ENCODE measurements around the gene MRPS24.

DNA sequence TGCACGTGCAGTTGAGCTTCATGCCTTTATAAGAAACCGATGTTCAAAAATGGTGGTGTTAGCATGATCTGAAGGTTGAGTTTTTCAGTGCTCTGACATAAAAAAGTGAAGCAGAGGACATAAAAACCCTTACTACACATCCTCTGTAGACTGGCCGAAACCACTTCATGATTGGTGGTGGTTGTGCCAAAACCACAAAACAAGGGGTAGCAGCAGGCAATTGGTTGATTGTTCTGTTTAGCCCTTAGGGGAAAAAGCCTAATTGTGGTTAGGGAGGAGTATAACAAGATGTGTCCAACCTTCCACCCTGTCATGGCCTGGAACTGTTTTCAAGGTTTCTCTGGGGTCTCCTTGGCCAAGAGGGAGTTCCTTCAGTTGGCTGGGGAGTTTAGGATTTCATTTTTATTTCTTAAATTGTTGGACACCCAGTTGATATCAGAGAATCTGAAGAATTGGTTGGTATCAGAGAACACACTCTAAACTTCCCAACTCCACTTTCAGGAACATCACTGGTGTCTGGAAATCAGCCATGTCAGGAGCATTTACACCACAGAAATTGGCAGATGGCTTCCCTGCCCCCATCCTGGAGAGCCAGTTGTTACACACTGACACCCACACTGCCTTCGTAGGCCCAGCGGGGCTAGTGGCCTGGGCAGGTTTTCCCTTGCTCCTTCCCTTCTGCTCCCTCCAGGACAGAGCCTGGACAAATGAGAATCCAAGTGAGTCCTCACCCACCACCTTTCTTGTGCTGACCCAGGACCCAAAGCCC, 18.8 kb downstream of the MRPS24 start:
- TF ChIP-seq BHLHE40 (IDR thresholded peaks at IDR 0.05; ENCODE audit: low read length) (no peak), FOXP1 (IDR thresholded peaks at IDR 0.05) (no peak), FOXP1 (CRISPR knock-in tag; IDR thresholded peaks at IDR 0.05) (no peak), ESRRA (CRISPR knock-in tag; IDR thresholded peaks at IDR 0.05; ENCODE audit: low read depth) (no peak), PHB2 (IDR thresholded peaks at IDR 0.05; ENCODE audit: partially characterized antibody) (no peak), ZKSCAN1 (IDR thresholded peaks at IDR 0.05; ENCODE audit: low read length) (no peak), TAF1 (CRISPR knock-in tag; IDR thresholded peaks at IDR 0.05) (no peak), RELA (CRISPR knock-in tag; IDR thresholded peaks at IDR 0.05) (no peak), ARNTL (CRISPR knock-in tag; IDR thresholded peaks at IDR 0.05) (no peak), CHCHD3 (CRISPR knock-in tag; IDR thresholded peaks at IDR 0.05) (no peak)
- TF ChIP-seq, protein P1, sequence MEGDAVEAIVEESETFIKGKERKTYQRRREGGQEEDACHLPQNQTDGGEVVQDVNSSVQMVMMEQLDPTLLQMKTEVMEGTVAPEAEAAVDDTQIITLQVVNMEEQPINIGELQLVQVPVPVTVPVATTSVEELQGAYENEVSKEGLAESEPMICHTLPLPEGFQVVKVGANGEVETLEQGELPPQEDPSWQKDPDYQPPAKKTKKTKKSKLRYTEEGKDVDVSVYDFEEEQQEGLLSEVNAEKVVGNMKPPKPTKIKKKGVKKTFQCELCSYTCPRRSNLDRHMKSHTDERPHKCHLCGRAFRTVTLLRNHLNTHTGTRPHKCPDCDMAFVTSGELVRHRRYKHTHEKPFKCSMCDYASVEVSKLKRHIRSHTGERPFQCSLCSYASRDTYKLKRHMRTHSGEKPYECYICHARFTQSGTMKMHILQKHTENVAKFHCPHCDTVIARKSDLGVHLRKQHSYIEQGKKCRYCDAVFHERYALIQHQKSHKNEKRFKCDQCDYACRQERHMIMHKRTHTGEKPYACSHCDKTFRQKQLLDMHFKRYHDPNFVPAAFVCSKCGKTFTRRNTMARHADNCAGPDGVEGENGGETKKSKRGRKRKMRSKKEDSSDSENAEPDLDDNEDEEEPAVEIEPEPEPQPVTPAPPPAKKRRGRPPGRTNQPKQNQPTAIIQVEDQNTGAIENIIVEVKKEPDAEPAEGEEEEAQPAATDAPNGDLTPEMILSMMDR (CRISPR knock-in tag; IDR thresholded peaks at IDR 0.05) = no peak

Data from HepG2 (cell line).